IMR-90 (cell line): ENCODE data around the gene RIC8A. TPM values are rescaled to one million over a fixed set of nuclear protein-coding genes. Genes with fewer than 3 reads are reported as not detected.

Experiments used
- ATAC-seq: fragments of 200-7000 bp; cut with Tn5 transposase; 2 replicates; pipeline ENCODE4 v1.9.1; 2020; ENCODE audit warnings: low read depth, mild to moderate bottlenecking, moderate library complexity
- BruUV-seq: library from RNA; stranded (reverse); fragments of 400-500 nt; replicated peaks from 2 replicates; lab custom pipeline; 2021; lab: Mats Ljungman, UMichigan
- CTCF ChIA-PET: fragments of 300-600 bp; formaldehyde crosslinking; extraction: SDS; loops from one replicate; lab custom pipeline; 2021; ENCODE audit warnings: antibody characterized with exemption; lab: Yijun Ruan, JAX
- POLR2A ChIA-PET: fragments of 300-600 bp; sonication (Branson Sonifier 250); formaldehyde crosslinking; loops from one replicate; lab custom pipeline; 2022; ENCODE audit warnings: antibody characterized with exemption; ENCODE audit not compliant: unreplicated experiment; lab: Charles Lee
- DNase-seq: peaks from one replicate; pipeline ENCODE4 v3.0.0; 2013
- H2AFZ ChIP-seq: replicated peaks from 2 replicates; pipeline ENCODE3; 2013; ENCODE audit warnings: low read length, mild to moderate bottlenecking; ENCODE audit not compliant: poor library complexity
- H2AK5ac ChIP-seq: 2 replicates; pipeline ENCODE4 v1.6.1; 2013; ENCODE audit warnings: low read depth, low read length, inconsistent platforms
- H2AK9ac ChIP-seq: replicated peaks from 2 replicates; pipeline ENCODE3; 2013; ENCODE audit warnings: mild to moderate bottlenecking, low read depth, low read length, moderate library complexity; ENCODE audit not compliant: poor library complexity
- H2BK120ac ChIP-seq: 2 replicates; pipeline ENCODE4 v1.6.1; 2013; ENCODE audit warnings: low read depth, low read length, inconsistent platforms
- H2BK15ac ChIP-seq: 3 replicates; pipeline ENCODE4 v1.6.1; 2013; ENCODE audit warnings: low read depth, low read length, inconsistent platforms
- H2BK20ac ChIP-seq: 2 replicates; pipeline ENCODE4 v1.6.1; 2013; ENCODE audit warnings: low read depth, mild to moderate bottlenecking, inconsistent platforms, low read length, moderate library complexity
- H2BK5ac ChIP-seq: 2 replicates; pipeline ENCODE4 v1.6.1; 2013; ENCODE audit warnings: mild to moderate bottlenecking, low read depth, low read length, inconsistent platforms; ENCODE audit not compliant: poor library complexity, severe bottlenecking
- H3K14ac ChIP-seq: replicated peaks from 2 replicates; pipeline ENCODE4 v1.6.1; 2013; ENCODE audit warnings: low read depth, low read length, inconsistent platforms
- H3K18ac ChIP-seq: 2 replicates; pipeline ENCODE4 v1.6.1; 2013; ENCODE audit warnings: low read depth, low read length, control low read depth
- H3K23ac ChIP-seq: 2 replicates; pipeline ENCODE4 v1.6.1; 2013; ENCODE audit warnings: low read depth, low read length, inconsistent platforms
- H3K27ac ChIP-seq: 2 replicates; pipeline ENCODE4 v1.5.1; 2013; ENCODE audit warnings: mild to moderate bottlenecking, control low read depth, low read length; ENCODE audit not compliant: insufficient read depth
- H3K27me3 ChIP-seq: 2 replicates; pipeline ENCODE4 v1.6.1; 2013; ENCODE audit warnings: low read length; ENCODE audit not compliant: control insufficient read depth, insufficient read depth
- H3K36me3 ChIP-seq: 2 replicates; pipeline ENCODE4 v1.6.1; 2013; ENCODE audit warnings: low read length, mixed read lengths; ENCODE audit not compliant: control insufficient read depth, insufficient read depth
- H3K4ac ChIP-seq: 2 replicates; pipeline ENCODE4 v1.6.1; 2013; ENCODE audit warnings: low read depth, low read length, inconsistent platforms
- H3K4me1 ChIP-seq: 2 replicates; pipeline ENCODE4 v1.6.1; 2013; ENCODE audit warnings: low read length, mixed read lengths; ENCODE audit not compliant: control insufficient read depth, insufficient read depth
- H3K4me2 ChIP-seq: 2 replicates; pipeline ENCODE4 v1.6.1; 2013; ENCODE audit warnings: low read depth, mild to moderate bottlenecking, control low read depth, low read length, moderate library complexity
- H3K4me3 ChIP-seq: 2 replicates; pipeline ENCODE4 v1.5.1; 2013; ENCODE audit warnings: low read depth, mild to moderate bottlenecking, control low read depth, low read length, moderate library complexity; ENCODE audit not compliant: insufficient read depth
- H3K56ac ChIP-seq: 2 replicates; pipeline ENCODE4 v1.6.1; 2013; ENCODE audit warnings: low read length, inconsistent platforms; ENCODE audit not compliant: insufficient read depth; ENCODE audit errors: extremely low read depth
- H3K79me1 ChIP-seq, 2 experiments: 2 replicates each; pipeline ENCODE4 v1.6.1; 2013; ENCODE audit warnings: low read length in 2 of 2, inconsistent platforms in 1 of 2, low read depth in 1 of 2
- H3K9ac ChIP-seq: 2 replicates; pipeline ENCODE4 v1.6.1; 2013; ENCODE audit warnings: low read depth, low read length, control low read depth
- H3K9me1 ChIP-seq: 2 replicates; pipeline ENCODE4 v1.6.1; 2013; ENCODE audit warnings: low read length, inconsistent platforms; ENCODE audit not compliant: insufficient read depth
- H3K9me3 ChIP-seq: 2 replicates; pipeline ENCODE4 v1.6.1; 2013; ENCODE audit warnings: low read length; ENCODE audit not compliant: control insufficient read depth, insufficient read depth
- H4K20me1 ChIP-seq: 2 replicates; pipeline ENCODE4 v1.6.1; 2013; ENCODE audit warnings: low read length, inconsistent platforms; ENCODE audit not compliant: insufficient read depth
- H4K5ac ChIP-seq: 2 replicates; pipeline ENCODE4 v1.6.1; 2013; ENCODE audit warnings: mild to moderate bottlenecking, low read depth, low read length, control low read depth
- H4K8ac ChIP-seq, 2 experiments: 2 replicates each; pipeline ENCODE4 v1.6.1; 2013; ENCODE audit warnings: low read depth in 2 of 2, low read length in 2 of 2, control low read depth in 1 of 2, inconsistent platforms in 1 of 2
- H4K91ac ChIP-seq: 2 replicates; pipeline ENCODE4 v1.6.1; 2013; ENCODE audit warnings: low read depth, low read length, inconsistent platforms; ENCODE audit not compliant: insufficient read depth
- BHLHE40 ChIP-seq: fragments of 150-350 bp; IDR thresholded peaks from 2 replicates; pipeline ENCODE4 v1.6.1; 2016; ENCODE audit warnings: mild to moderate bottlenecking, low read depth, low read length
- CEBPB ChIP-seq: IDR thresholded peaks from 2 replicates; pipeline ENCODE4 v1.6.1; 2012; ENCODE audit warnings: low read depth, low read length, improper control_type of control experiment
- CHD1 ChIP-seq: IDR thresholded peaks from 2 replicates; pipeline ENCODE4 v1.6.1; 2012; ENCODE audit warnings: low read depth, low read length, improper control_type of control experiment
- CTCF ChIP-seq: conservative IDR thresholded peaks from 2 replicates; pipeline ENCODE4 v1.5.1; 2012; ENCODE audit warnings: mild to moderate bottlenecking, low read depth, low read length, improper control_type of control experiment
- ELK1 ChIP-seq: fragments of 150-350 bp; IDR thresholded peaks from 2 replicates; pipeline ENCODE4 v1.6.1; 2016; ENCODE audit warnings: low read depth, mild to moderate bottlenecking, low read length, moderate library complexity, borderline replicate concordance
- FOS ChIP-seq: fragments of 150-350 bp; IDR thresholded peaks from 2 replicates; pipeline ENCODE4 v1.6.1; 2016; ENCODE audit warnings: low read depth, low read length
- MAFK ChIP-seq: IDR thresholded peaks from 2 replicates; pipeline ENCODE4 v1.6.1; 2012; ENCODE audit warnings: low read depth, low read length, improper control_type of control experiment
- MAZ ChIP-seq: IDR thresholded peaks from 2 replicates; pipeline ENCODE4 v1.6.1; 2012; ENCODE audit warnings: low read depth, mild to moderate bottlenecking, low read length, improper control_type of control experiment, moderate library complexity, borderline replicate concordance
- MXI1 ChIP-seq: IDR thresholded peaks from 2 replicates; pipeline ENCODE4 v1.6.1; 2012; ENCODE audit warnings: low read depth, mild to moderate bottlenecking, low read length, moderate library complexity, borderline replicate concordance
- NFE2L2 ChIP-seq: fragments of 150-350 bp; IDR thresholded peaks from 2 replicates; pipeline ENCODE4 v1.6.1; 2016; ENCODE audit warnings: low read depth, mild to moderate bottlenecking, low read length
- POLR2A ChIP-seq: IDR thresholded peaks from 2 replicates; pipeline ENCODE4 v1.6.1; 2012; ENCODE audit warnings: mild to moderate bottlenecking, low read depth, low read length
- RAD21 ChIP-seq: IDR thresholded peaks from 2 replicates; pipeline ENCODE4 v1.6.1; 2012; ENCODE audit warnings: low read length, improper control_type of control experiment
- RCOR1 ChIP-seq: IDR thresholded peaks from 2 replicates; pipeline ENCODE4 v1.6.1; 2012; ENCODE audit warnings: mild to moderate bottlenecking, low read length, improper control_type of control experiment; ENCODE audit not compliant: insufficient replicate concordance
- RFX5 ChIP-seq: IDR thresholded peaks from 2 replicates; pipeline ENCODE4 v1.8.0; 2012; ENCODE audit warnings: low read depth, mild to moderate bottlenecking, low read length, moderate library complexity
- SMC3 ChIP-seq: fragments of 150-350 bp; IDR thresholded peaks from 2 replicates; pipeline ENCODE4 v1.6.1; 2016; ENCODE audit warnings: low read depth, mild to moderate bottlenecking, antibody characterized with exemption, low read length, moderate library complexity
- WGBS, 2 experiments: methylation state at CpG; one replicate each; pipeline versions ENCODE4 v1.1.5 to v1.1.7; 2013; ENCODE audit warnings: missing lambda C conversion rate in 2 of 2; ENCODE audit not compliant: insufficient read length in 1 of 2; ENCODE audit errors: extremely low coverage in 2 of 2; 5-methylcytosine and 5-hydroxymethylcytosine counted together
- dilution Hi-C: fragments of 300-500 bp; cut with HindIII; formaldehyde crosslinking; loops from one replicate; pipeline ENCODE4 v1.14.3; 2018; ENCODE audit warnings: low sequenced_read_pairs; ENCODE audit not compliant: unreplicated experiment
- in situ Hi-C: fragments of 300-500 bp; cut with MboI; formaldehyde crosslinking; loops from 3 replicates; pipeline ENCODE4 v1.14.3; 2019; ENCODE audit warnings: low sequenced_read_pairs, inconsistent platforms, mixed read lengths
- intact Hi-C: fragments of 100-400 bp; cut with micrococcal nuclease; formaldehyde crosslinking; loops from 2 replicates; pipeline ENCODE4 v1.10.0; 2022
- polyA plus RNA-seq, 3 experiments: library from polyadenylated mRNA; depleted of rRNA; stranded (reverse); fragments of >200 nt; gene quantifications; 2 replicates each; pipeline ENCODE4 v1.2.3, GENCODE V29; 2012; ENCODE audit warnings: low replicate concordance in 1 of 3
- total RNA-seq: library from RNA; depleted of rRNA; stranded (reverse); fragments of >200 nt; gene quantifications from 2 replicates; pipeline ENCODE4 v1.2.3, GENCODE V29; 2012
- TF ChIP-seq, protein P1 (sequence below): fragments of 150-350 bp; IDR thresholded peaks from 2 replicates; pipeline ENCODE4 v1.6.1; 2017; ENCODE audit warnings: mild to moderate bottlenecking, antibody characterized with exemption, low read length, low read depth

RIC8A gene
- total and polyA plus RNA-seq, 2 of the 4 experiments (the other 2 are of a cell fraction), result 129 to 188 TPM

DNA sequence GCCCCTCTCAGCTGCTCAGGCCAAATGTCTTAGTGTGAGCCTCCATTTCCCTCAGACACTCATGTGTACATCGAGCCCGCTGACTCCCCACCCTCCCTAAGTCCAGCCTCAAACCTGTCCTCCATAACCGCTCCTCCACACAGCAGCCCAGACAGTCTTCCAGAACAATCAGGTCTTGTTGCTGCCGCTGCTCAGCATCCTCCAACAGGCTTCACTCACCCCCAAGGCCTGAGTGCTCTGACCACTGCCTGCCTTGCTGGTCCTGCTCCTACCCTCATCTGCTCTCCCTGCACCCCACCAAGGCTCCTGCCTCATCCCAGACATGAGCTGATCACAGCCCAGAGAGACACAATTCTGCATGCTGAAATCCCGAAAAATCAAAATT lies 46.4 kb downstream of the RIC8A start:
- ATAC-seq (no peak), DNase-seq (no peak)
- H3K4me1 ChIP-seq, result no peaks in the 10 kb centered on the region
- dilution Hi-C loops (no loop called here), in situ Hi-C loops (no loop called here), intact Hi-C loops (no loop called here)
- BruUV-seq, result no TSS peak
- peaks cover 34% of the 10 kb centered on the region for H3K36me3 ChIP-seq
- no peak overlapping the region for H3K4ac ChIP-seq
- no peaks in the 10 kb centered on the region for H3K9me1 ChIP-seq
- peaks cover 0 to 7% of the 10 kb centered on the region in 2 experiments; a peak in 2 of 4 replicates for H3K79me1 ChIP-seq
- H3K56ac ChIP-seq, result no peak overlapping the region
- no peak overlapping the region for H3K23ac ChIP-seq
- H3K9me3 ChIP-seq, result no peaks in the 10 kb centered on the region
- H3K9ac ChIP-seq, result no peak overlapping the region
- no peak overlapping the region for H3K14ac ChIP-seq
- no peak overlapping the region for H2BK120ac ChIP-seq
- TF ChIP-seq CTCF (no peak), NFE2L2 (no peak), SMC3 (no peak), FOS (no peak), RCOR1 (no peak), RFX5 (no peak), MAZ (no peak), ELK1 (no peak), POLR2A (no peak), RAD21 (no peak), CEBPB (no peak), MXI1 (no peak), MAFK (no peak), CHD1 (no peak), BHLHE40 (no peak)
- TF ChIP-seq, protein P1, sequence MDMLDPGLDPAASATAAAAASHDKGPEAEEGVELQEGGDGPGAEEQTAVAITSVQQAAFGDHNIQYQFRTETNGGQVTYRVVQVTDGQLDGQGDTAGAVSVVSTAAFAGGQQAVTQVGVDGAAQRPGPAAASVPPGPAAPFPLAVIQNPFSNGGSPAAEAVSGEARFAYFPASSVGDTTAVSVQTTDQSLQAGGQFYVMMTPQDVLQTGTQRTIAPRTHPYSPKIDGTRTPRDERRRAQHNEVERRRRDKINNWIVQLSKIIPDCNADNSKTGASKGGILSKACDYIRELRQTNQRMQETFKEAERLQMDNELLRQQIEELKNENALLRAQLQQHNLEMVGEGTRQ, result no peak
- no peak overlapping the region for H3K18ac ChIP-seq
- no peak overlapping the region for H3K27ac ChIP-seq
- H2BK20ac ChIP-seq, result no peak overlapping the region
- ChIA-PET POLR2A (no interaction called here), CTCF (no interaction called here)
- no peak overlapping the region for H3K4me2 ChIP-seq
- no peak overlapping the region for H4K5ac ChIP-seq
- 84% methylated on average over 2 of the region's 5 CpGs; no CpG with 5 or more reads in 1 of the 2 experiments for WGBS, 2 experiments
- no peak overlapping the region for H2AFZ ChIP-seq
- H2BK5ac ChIP-seq, result no peak overlapping the region
- no peak overlapping the region for H2AK5ac ChIP-seq
- H2AK9ac ChIP-seq, result no peak overlapping the region
- H4K91ac ChIP-seq, result no peak overlapping the region
- no peak overlapping the region for H2BK15ac ChIP-seq
- H3K27me3 ChIP-seq, result peaks cover 1% of the 10 kb centered on the region
- no peaks in the 10 kb centered on the region; the same call in 1 of the 2 replicates for H4K20me1 ChIP-seq
- no peak overlapping the region for H3K4me3 ChIP-seq
- no peak overlapping the region for H4K8ac ChIP-seq
